Peyer's patch (tissue), 4 donors: ENCODE measurements around the gene PTPRJ.

Experiments
- CTCF ChIP-seq, 6 experiments: fragments of 450-650 bp in 4 of 6; fragments of 200-600 bp in 2 of 6; sonication (generic) in 1 of 6; IDR thresholded peaks; one replicate each; pipeline ENCODE4 v1.5.1; 2017 to 2019; ENCODE audit warnings: antibody characterized with exemption in 6 of 6, mild to moderate bottlenecking in 3 of 6, moderate library complexity in 1 of 6
- POLR2A ChIP-seq, 2 donors: fragments of 450-650 bp; IDR thresholded peaks; one replicate each; pipeline ENCODE4 v1.5.1; 2017; ENCODE audit warnings: antibody characterized with exemption in 2 of 2, mild to moderate bottlenecking in 2 of 2, moderate library complexity in 2 of 2

GRCh38 chr11:48002561-48002960 is 22.2 kb downstream of the PTPRJ start:
- TF ChIP-seq POLR2A (IDR thresholded peaks at IDR 0.05) (no peak), CTCF (IDR thresholded peaks at IDR 0.05) (no peak)
